Stimulated activated CD8-positive, alpha-beta memory T cell treated with anti-CD3 and anti-CD28 coated beads, Interleukin-15, amount 100 ng/mL, for 48 hours (primary cell): Measurements from ENCODE around the gene SNRPB.

Experiments used
- DNase-seq, 2 donors: peaks; one replicate each; pipeline ENCODE4 v3.0.0-alpha.2; 2020; ENCODE audit warnings: low read depth in 2 of 2

The SNRPB gene

DNA sequence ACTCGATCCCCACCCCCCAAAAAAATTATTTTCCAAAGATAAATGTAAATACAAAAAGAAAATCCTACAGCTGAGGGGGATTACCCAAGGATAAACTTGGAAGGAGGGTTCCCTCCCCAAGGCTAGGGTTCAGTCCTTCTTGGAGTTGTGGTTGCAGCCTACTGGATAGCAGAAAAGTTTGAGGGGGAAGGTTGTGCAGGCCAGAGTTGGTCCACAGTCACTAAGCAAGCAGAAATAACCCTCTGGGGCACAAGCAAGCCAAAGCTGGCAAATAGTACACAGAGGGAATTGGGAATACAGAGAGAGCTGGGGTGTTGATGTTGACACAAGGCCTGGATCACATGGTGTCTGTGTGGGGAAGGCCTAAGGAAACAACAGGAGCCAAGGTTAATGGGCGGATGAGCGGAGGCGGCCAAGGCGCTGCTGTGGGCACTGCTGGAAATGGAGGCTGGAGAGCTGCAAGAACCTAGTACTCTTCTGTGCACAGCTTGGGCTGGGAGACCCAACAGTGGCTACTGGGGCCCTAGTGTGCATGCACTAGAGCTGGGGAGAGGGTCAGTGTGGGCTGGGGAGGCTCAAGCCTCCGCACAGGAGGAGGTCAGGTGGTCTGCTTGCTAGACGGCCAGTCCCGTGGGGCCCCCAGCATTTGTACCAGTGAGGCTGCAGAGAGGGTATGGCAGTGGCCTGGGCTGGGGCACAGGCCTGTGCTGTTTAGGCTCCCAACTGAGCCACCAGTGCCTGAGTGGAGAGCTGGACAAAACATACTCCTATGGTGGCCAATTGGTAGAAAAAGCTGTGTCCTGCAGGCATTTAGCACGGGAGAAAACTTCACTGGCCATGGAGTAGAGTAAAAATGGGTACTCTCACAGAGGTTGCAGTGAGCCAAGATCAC lies 5.5 kb upstream of the SNRPB start:
- no peak for DNase-seq

DNA sequence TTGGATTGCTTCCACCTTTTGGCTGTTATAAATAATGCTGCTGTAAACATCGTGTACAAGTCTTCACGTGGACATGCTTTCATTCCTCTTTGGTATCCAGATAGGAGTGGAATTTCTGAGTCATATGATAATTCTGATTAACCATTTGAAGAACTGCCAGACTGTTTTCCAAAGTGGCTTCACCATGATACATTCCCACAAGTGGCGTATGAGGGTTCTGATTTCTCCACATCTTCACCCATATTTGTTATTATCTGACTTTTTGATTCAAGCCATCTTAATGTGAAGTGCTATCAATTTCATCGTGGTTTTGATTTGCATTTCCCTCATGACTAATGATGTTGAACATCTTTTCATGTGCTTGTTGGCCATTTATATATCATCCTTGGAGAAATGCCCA lies 2.9 kb upstream of the SNRPB start:
- DNase-seq: no peak

- peak; percentile 35 to 36 for DNase-seq
Measured at GRCh38 chr20:2469991-2470422, 582 bp downstream of the SNRPB start.

DNA sequence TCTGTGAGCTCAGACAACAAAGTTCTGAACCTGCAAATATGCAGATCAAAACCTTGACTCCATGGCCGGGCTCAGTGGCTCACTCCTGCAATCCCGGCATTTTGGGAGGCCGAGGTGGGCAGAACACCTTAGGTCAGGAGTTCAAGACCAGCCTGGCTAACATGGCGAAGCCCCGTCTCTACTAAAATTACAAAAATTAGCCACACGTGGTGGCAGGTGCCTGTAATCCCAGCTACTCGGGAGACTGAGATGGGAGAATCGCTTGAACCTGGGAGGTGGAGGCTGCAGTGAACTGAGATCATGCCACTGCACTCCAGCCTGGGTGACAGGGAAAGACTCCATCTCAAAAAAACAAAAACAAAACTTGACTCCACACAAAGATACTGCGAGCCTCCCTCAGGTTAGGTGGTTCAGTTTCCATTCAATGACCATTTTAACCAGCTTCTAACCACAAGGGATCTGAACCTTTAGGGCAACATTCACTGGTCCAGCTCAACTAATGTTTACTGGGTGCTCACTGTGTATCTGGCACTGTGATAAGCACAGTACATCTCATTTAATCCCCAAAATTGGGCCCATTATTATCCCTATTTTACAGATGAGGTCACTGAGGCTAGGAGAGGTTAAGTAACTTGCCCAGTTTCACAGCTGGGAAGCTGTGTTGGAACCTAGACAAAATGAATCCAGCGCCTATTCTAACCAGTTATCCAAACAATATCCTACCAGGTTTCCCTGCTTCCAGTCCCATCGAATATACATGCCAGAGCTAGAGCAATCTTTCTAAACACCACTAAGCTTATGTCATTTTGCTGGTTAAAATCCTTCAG lies 1.8 kb downstream of the SNRPB start:
- DNase-seq: no peak

- no peak for DNase-seq
Measured at GRCh38 chr20:2467412-2467811, 3.2 kb downstream of the SNRPB start.

- no peak for DNase-seq
Measured at GRCh38 chr20:2465100-2465499, 5.5 kb downstream of the SNRPB start.

- no peak for DNase-seq
Measured at GRCh38 chr20:2463616-2464365, 6.8 kb downstream of the SNRPB start.

- no peak for DNase-seq
Measured at GRCh38 chr20:2462484-2462883, 8.1 kb downstream of the SNRPB start.

- no peak for DNase-seq
Measured at GRCh38 chr20:2460752-2461424, 9.7 kb downstream of the SNRPB start.

DNA sequence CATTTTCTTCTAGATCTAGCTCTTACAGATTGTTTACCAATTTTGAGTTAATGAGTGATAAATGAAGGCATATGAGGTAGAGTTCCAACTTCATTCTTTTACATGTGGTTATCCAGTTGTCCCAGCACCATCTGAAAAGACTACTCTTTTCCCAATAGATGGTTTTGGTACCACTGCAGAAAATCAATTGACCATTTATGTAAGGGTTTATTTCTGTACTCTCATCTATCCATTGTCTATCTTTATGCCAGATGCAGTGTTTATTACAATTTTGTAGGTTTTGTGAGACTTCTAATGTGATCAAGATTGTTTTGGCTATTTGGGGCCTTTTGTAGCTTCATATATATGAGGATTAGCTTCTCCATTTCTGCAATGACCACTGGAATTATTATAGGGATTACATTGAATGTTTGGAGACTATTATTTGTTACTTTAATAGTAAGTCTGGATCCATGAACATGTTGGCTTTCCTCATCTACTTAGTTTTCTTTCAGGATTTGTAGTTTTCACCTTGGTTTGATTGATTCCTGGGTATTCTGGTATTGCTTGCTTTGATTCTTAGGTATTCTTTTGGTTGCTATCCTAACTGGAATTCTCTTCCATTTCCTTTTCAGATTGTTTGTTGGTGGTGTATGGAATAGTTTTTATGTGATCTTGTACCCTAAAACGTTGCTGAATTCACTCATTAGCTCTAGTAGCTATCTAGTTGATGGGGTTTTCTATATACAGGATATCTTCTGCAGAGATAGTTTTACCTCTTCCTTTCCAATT lies 10.4 kb downstream of the SNRPB start:
- DNase-seq: no peak

GRCh38 chr20:2458919-2459499 lies 11.6 kb downstream of the SNRPB start:
- DNase-seq: no peak

DNA sequence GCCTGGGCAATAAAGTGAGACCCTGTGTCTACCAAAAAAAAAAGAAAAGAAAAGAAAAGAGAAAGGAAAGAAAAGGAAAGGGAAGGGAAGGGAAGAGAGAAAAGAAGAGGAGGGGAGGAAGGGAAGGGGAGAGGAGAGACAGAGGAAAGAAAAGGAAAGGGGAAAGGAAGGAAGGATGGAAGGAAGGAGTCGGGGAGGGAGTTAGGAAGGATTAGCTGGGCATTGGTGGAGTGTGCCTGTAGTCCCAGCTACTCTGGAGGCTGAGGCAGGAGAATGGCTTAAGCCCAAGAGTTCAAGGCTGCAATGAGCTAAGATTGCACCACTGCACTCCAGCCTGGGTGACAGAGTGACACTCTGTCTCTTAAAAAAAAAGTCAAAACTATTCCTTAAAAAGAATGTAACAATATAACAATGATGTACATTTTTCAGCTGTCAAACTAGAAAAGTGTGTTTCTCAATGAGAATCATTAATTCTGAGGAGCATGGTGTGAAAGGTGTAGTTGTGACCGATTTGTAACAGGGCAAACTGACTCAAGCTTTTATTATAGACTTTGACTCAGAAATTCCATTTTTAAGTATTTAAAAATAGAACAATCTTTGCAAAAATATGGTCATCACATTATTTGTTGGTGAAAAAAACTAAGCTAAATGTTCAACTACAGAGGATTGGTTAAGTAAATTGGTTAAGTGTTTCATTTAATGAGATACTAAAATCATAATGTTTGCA lies 14.7 kb downstream of the SNRPB start:
- no peak for DNase-seq

DNA sequence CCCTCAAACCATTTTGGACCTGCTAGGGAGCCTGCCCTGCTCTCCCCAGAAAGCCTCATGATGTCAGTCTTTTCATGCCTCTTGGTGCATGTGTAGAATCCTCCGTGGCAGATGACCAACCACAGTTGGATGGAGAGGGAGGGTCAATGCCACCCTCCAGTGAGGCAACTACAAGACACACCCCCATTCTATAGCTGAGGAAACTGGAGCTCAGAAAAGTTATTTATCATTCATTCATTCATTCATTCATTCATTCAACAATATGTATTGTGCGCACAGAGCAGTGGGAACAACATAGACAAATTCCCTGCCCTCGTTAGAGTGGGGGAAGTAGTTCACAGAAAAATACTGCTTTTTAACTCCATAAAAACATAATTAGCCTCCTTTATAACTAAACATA lies 16.8 kb downstream of the SNRPB start:
- no peak for DNase-seq

DNA sequence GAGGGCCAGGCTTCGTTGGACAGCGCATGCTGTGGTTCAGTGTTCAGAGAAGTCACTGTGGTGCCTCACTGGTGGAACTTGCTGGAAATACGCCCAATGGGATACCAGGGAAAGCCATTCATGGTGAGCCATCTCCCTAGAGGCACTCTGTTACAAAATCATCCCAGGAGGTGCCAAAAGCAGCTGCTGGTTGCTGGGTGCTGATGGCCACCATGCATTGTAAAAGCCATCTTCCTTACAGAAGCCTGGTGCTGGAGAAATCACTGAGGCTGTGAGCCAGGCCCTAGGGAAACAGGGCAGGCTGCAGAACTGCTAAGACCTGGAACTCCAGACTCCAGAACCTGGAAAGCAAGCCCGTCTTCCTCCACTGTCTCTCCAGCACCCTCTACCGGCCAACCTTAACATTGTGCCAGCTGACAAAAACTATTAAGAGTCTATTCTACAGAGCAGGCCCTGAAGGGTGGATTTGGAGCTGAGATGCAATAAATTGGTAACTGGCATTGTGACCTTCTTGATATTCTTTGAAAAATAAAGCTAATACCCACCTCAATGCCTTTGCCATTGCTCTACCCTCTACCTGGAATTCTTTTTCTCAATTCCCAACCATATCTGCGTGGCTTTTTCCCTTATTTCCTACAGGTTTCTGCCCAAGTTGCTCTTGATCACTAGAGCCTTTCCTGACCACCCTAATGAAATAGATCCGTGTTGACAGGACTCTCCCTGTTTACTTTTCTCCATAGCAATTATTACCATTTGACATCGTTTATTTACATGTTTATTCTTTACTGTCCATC lies 18.5 kb downstream of the SNRPB start:
- peak; percentile 26 to 39 for DNase-seq

GRCh38 chr20:2451422-2451821 lies 19.2 kb downstream of the SNRPB start:
- no peak for DNase-seq

DNA sequence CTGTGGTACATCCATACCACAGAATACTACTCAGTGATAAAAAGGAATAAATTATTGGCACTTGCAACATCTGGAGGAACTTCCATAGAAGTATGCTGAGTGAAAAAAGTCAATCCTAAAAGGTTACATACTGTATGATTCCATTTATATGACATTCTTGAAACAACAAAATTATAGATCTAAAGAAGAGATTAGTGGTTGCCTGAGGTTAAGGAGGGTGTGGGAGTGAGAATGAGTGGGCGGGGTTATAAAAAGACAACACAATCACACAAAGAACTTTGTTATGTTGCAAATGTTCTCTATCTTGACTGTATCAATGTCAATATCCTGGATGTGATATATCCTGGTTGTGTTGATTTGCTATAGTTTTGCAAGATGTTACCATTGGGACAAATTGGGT lies 21.2 kb downstream of the SNRPB start:
- DNase-seq: no peak

DNA sequence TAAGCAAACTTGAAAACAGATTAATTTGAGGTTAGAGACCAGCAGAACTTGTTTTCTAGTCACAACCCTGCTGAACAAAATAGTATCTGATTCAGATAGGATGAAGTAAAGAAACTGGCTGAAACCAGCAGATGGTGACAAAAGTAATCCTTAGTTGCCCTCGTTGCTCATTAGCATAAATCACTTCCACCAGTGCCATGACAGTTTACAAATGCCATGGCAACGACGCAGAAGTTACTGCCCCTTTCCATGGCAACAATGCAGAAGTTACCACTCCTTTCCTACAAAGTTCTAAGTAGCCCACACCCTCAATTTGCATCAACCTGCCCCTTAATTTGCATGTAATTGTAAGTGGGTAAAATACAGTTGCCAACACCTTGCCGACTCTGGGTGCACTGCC lies 23.7 kb downstream of the SNRPB start:
- no peak for DNase-seq

DNA sequence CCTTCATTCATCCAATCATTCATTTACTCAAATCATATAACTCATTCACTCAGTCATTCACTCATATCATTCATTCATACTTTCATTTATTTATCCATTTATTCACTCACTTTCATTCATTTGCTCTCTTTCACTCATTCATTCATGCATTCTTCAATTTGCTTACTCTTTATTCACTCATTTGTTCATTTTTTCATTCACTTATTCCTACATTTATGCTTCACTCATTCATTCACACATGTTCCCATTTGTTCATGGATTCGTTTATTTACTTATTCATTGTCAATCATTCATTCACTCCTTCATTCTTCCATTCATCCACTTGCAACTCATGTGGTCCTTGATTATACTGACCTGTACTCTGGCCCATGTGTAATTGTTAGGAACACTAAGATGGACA lies 39.4 kb downstream of the SNRPB start:
- no peak for DNase-seq

GRCh38 chr20:2430538-2430937 lies 40.1 kb downstream of the SNRPB start:
- no peak for DNase-seq
